Endothelial cell of umbilical vein (primary cell): ENCODE data around the gene DUSP22. TPM values are rescaled to one million over a fixed set of nuclear protein-coding genes. Genes with fewer than 3 reads are reported as not detected.

Source experiments
- BruUV-seq: library from RNA; stranded (reverse); fragments of 400-500 nt; replicated peaks from 2 replicates; lab custom pipeline; 2021; lab: Mats Ljungman, UMichigan
- CTCF ChIA-PET: fragments of 300-600, 350-600 bp; sonication (Branson Sonifier 250); formaldehyde crosslinking; loops from one replicate; lab custom pipeline; 2021; ENCODE audit warnings: antibody characterized with exemption, inconsistent platforms; lab: Charles Lee
- POLR2A ChIA-PET: fragments of 300-600, 350-600 bp; sonication (Branson Sonifier 250); formaldehyde crosslinking; loops from one replicate; lab custom pipeline; 2021; ENCODE audit warnings: antibody characterized with exemption, inconsistent platforms; lab: Charles Lee
- DNase-seq: peaks from one replicate; pipeline ENCODE4 v3.0.0-alpha.2; 2011; ENCODE audit warnings: low read depth, low spot score
- FAIRE-seq: peaks from 2 replicates; lab custom pipeline; 2011; peaks lifted over from hg19 to GRCh38; lab: Jason Lieb, UNC
- H2AFZ ChIP-seq: 2 replicates; pipeline ENCODE4 v1.6.0; 2012; ENCODE audit warnings: low read depth, low read length, control low read depth, inconsistent platforms
- H3K27ac ChIP-seq: 2 replicates; pipeline ENCODE4 v1.5.1; 2011; ENCODE audit warnings: low read depth, mild to moderate bottlenecking, control low read depth, low read length, moderate library complexity; ENCODE audit not compliant: insufficient read depth
- H3K27me3 ChIP-seq, 2 experiments: 2 replicates each; pipeline versions ENCODE4 v1.6.0 to v1.6.1; 2011; ENCODE audit warnings: low read length in 2 of 2, mixed read lengths in 1 of 2; ENCODE audit not compliant: control insufficient read depth in 2 of 2, insufficient read depth in 2 of 2
- H3K36me3 ChIP-seq, 2 experiments: 2 replicates in 1 of 2; 3 replicates in 1 of 2; pipeline ENCODE4 v1.5.1; 2011; ENCODE audit warnings: low read length in 2 of 2, mild to moderate bottlenecking in 1 of 2, moderate library complexity in 1 of 2; ENCODE audit not compliant: control insufficient read depth in 2 of 2, insufficient read depth in 2 of 2; ENCODE audit errors: extremely low read depth in 1 of 2
- H3K4me1 ChIP-seq: 3 replicates; pipeline ENCODE4 v1.5.1; 2011; ENCODE audit warnings: mild to moderate bottlenecking, low read length; ENCODE audit not compliant: control insufficient read depth, insufficient read depth; ENCODE audit errors: extremely low read depth
- H3K4me2 ChIP-seq: 2 replicates; pipeline ENCODE4 v1.6.1; 2011; ENCODE audit warnings: low read length, control low read depth, mixed read lengths; ENCODE audit not compliant: insufficient read depth
- H3K4me3 ChIP-seq, 3 experiments: fragments of 200-600 bp in 1 of 3; sonication (generic), shearing (Covaris generic) in 1 of 3; replicated peaks in 1 of 3; 2 replicates each; pipeline ENCODE4 v1.5.1; 2011 to 2016; ENCODE audit warnings: control low read depth in 3 of 3, low read length in 3 of 3, mild to moderate bottlenecking in 2 of 3, inconsistent platforms in 1 of 3, low read depth in 1 of 3, moderate library complexity in 1 of 3; ENCODE audit not compliant: insufficient read depth in 1 of 3
- H3K79me2 ChIP-seq: 2 replicates; pipeline ENCODE4 v1.6.0; 2012; ENCODE audit warnings: low read length, inconsistent platforms; ENCODE audit not compliant: control insufficient read depth, insufficient read depth
- H3K9ac ChIP-seq: replicated peaks from 2 replicates; pipeline ENCODE3; 2011; ENCODE audit warnings: low read length, control low read depth; ENCODE audit not compliant: insufficient read depth; ENCODE audit errors: extremely low read depth
- H3K9me1 ChIP-seq: replicated peaks from 3 replicates; pipeline ENCODE4 v1.6.0; 2011; ENCODE audit warnings: mild to moderate bottlenecking, low read length; ENCODE audit not compliant: control insufficient read depth, insufficient read depth; ENCODE audit errors: extremely low read depth
- H3K9me3 ChIP-seq: replicated peaks from 2 replicates; pipeline ENCODE4 v1.5.1; 2012; ENCODE audit warnings: low read length, inconsistent platforms; ENCODE audit not compliant: control insufficient read depth, insufficient read depth
- H4K20me1 ChIP-seq: replicated peaks from 2 replicates; pipeline ENCODE3; 2011; ENCODE audit warnings: mild to moderate bottlenecking, low read length; ENCODE audit not compliant: control insufficient read depth, insufficient read depth; ENCODE audit errors: extremely low read depth
- CTCF ChIP-seq, 2 donors: IDR thresholded peaks; 1 replicate in 1 of 2; 2 replicates in 1 of 2; pipeline ENCODE4 v1.5.1; 2011; ENCODE audit warnings: low read length in 2 of 2, mild to moderate bottlenecking in 2 of 2, moderate library complexity in 2 of 2, control low read depth in 1 of 2, inconsistent platforms in 1 of 2, low read depth in 1 of 2; ENCODE audit not compliant: insufficient read depth in 1 of 2; ENCODE audit errors: extremely low read depth in 1 of 2
- EZH2 ChIP-seq: IDR thresholded peaks from 2 replicates; pipeline ENCODE4 v1.6.1; 2012; ENCODE audit warnings: borderline replicate concordance, low read depth, mild to moderate bottlenecking, moderate library complexity, low read length, inconsistent platforms; ENCODE audit not compliant: severe bottlenecking
- FOS ChIP-seq: IDR thresholded peaks from 2 replicates; pipeline ENCODE4 v1.6.1; 2011; ENCODE audit warnings: mild to moderate bottlenecking, low read length, moderate library complexity, borderline replicate concordance; ENCODE audit not compliant: insufficient read depth
- GATA2 ChIP-seq: IDR thresholded peaks from 2 replicates; pipeline ENCODE4 v1.7.0; 2011; ENCODE audit warnings: low read depth, mild to moderate bottlenecking, moderate library complexity, mixed read lengths, low read length; ENCODE audit not compliant: insufficient read length, insufficient read depth
- JUN ChIP-seq: IDR thresholded peaks from 2 replicates; pipeline ENCODE4 v1.6.1; 2011; ENCODE audit warnings: borderline replicate concordance, low read depth; ENCODE audit not compliant: insufficient read length, insufficient read depth
- MAX ChIP-seq: IDR thresholded peaks from 2 replicates; pipeline ENCODE4 v1.6.1; 2011; ENCODE audit not compliant: insufficient read depth, insufficient read length
- MYC ChIP-seq: IDR thresholded peaks from one replicate; pipeline ENCODE4 v1.6.1; 2011; ENCODE audit warnings: mild to moderate bottlenecking, low read depth, low read length
- POLR2A ChIP-seq: IDR thresholded peaks from 2 replicates; pipeline ENCODE4 v1.6.1; 2012; ENCODE audit warnings: low read depth, mild to moderate bottlenecking, control low read depth, low read length
- POLR2AphosphoS5 ChIP-seq: IDR thresholded peaks from 2 replicates; pipeline ENCODE4 v1.6.1; 2012; ENCODE audit warnings: low read depth, mild to moderate bottlenecking, control low read depth, low read length, moderate library complexity; ENCODE audit not compliant: insufficient read depth
- dilution Hi-C: fragments of 300-500 bp; cut with MboI; formaldehyde crosslinking; loops from one replicate; pipeline ENCODE4 v1.15.0; 2019; ENCODE audit warnings: low sequenced_read_pairs; ENCODE audit not compliant: extremely low pct_ligation_motif_present
- intact Hi-C: fragments of 100-400 bp; cut with micrococcal nuclease; formaldehyde crosslinking; loops from one replicate; pipeline ENCODE4 v1.10.0; 2022
- polyA plus RNA-seq, 4 experiments: library from polyadenylated mRNA; depleted of rRNA in 3 of 4; stranded (reverse) in 3 of 4; unstranded in 1 of 4; fragments of >200 nt; gene quantifications; 2 replicates each; pipeline versions ENCODE4 v1.2.1 to v1.2.3, GENCODE V29; 2011 to 2012; ENCODE audit warnings: missing spikeins in 1 of 4
- total RNA-seq: library from RNA; stranded (reverse); gene quantifications from 2 replicates; pipeline ENCODE4 v1.2.3, GENCODE V29; 2021

The DUSP22 gene
- total and polyA plus RNA-seq, 2 donors (not counting 3 experiments of a cell fraction or from before 2014, with no cell fraction given): 23.2 to 33.9 TPM

GRCh38 chr6:322940-323729 is 30.8 kb downstream of the DUSP22 start:
- no peak overlapping the region for H2AFZ ChIP-seq
- intact Hi-C loops (no loop called here), dilution Hi-C loops (no loop called here)
- no peak for TF ChIP-seq MAX
- no peak for TF ChIP-seq POLR2AphosphoS5
- no peak for TF ChIP-seq EZH2
- no peak for TF ChIP-seq MYC
- no peak for TF ChIP-seq POLR2A
- no peak for TF ChIP-seq GATA2
- no peak for TF ChIP-seq CTCF (IDR thresholded peaks at IDR 0.05; ENCODE audit: extremely low read depth in 1 of 2, insufficient read depth in 1 of 2, low read depth in 1 of 2, low read length in 2 of 2)
- no peak for TF ChIP-seq FOS
- TF ChIP-seq JUN: no peak
- H3K79me2 ChIP-seq: no peaks in the 10 kb centered on the region
- DNase-seq: no peak
- no peak overlapping the region for H3K4me3 ChIP-seq
- H3K4me2 ChIP-seq: no peak overlapping the region
- POLR2A ChIA-PET: no interaction called here
- H3K36me3 ChIP-seq: no peaks in the 10 kb centered on the region
- H3K9ac ChIP-seq: no peak overlapping the region
- CTCF ChIA-PET: interaction anchor here (1.2 to 2.3 kb wide), 2 partner anchors 10 kb away, joined by 4 to 7 read pairs; no protein-coding TSS in a partner anchor
- H4K20me1 ChIP-seq: no peaks in the 10 kb centered on the region
- no peak overlapping the region for H3K27ac ChIP-seq
- H3K4me1 ChIP-seq: no peaks in the 10 kb centered on the region
- H3K9me3 ChIP-seq: no peaks in the 10 kb centered on the region
- no peaks in the 10 kb centered on the region for H3K9me1 ChIP-seq
- FAIRE-seq: no peak
- BruUV-seq: no TSS peak
- H3K27me3 ChIP-seq: no peaks in the 10 kb centered on the region
